Smooth muscle cell (in vitro differentiated cells): ENCODE data around the gene TMEFF2. TPM values are rescaled to one million over a fixed set of nuclear protein-coding genes. Genes with fewer than 3 reads are reported as not detected.

Source experiments
- DNase-seq: peaks from one replicate; lab custom pipeline; 2025; ENCODE audit not compliant: unreplicated experiment; lab: John Stamatoyannopoulos, UW
- H2AFZ ChIP-seq: fragments of 200-600 bp; sonication (generic); 2 replicates; pipeline ENCODE4 v1.6.0; 2016; ENCODE audit warnings: antibody characterized with exemption, low read depth, mild to moderate bottlenecking
- H3F3A ChIP-seq: fragments of 200-600 bp; sonication (generic); 2 replicates; pipeline ENCODE4 v1.6.0; 2017; ENCODE audit warnings: antibody characterized with exemption, low read depth
- H3K27ac ChIP-seq: fragments of 200-600 bp; sonication (generic); 2 replicates; pipeline ENCODE4 v1.5.1; 2016; ENCODE audit warnings: low read depth, mild to moderate bottlenecking
- H3K27me3 ChIP-seq: fragments of 200-600 bp; sonication (generic); 2 replicates; pipeline ENCODE4 v1.6.1; 2016; ENCODE audit warnings: low read depth, mild to moderate bottlenecking
- H3K36me3 ChIP-seq: fragments of 200-600 bp; sonication (generic); 2 replicates; pipeline ENCODE4 v1.5.1; 2016; ENCODE audit warnings: low read depth
- H3K4me1 ChIP-seq: fragments of 200-600 bp; sonication (generic); 2 replicates; pipeline ENCODE4 v1.5.1; 2016; ENCODE audit warnings: low read depth
- H3K4me2 ChIP-seq: fragments of 200-600 bp; sonication (generic); 2 replicates; pipeline ENCODE4 v1.6.0; 2016; ENCODE audit warnings: mild to moderate bottlenecking
- H3K4me3 ChIP-seq: fragments of 200-600 bp; sonication (generic); 2 replicates; pipeline ENCODE4 v1.5.1; 2016; ENCODE audit warnings: mild to moderate bottlenecking
- H3K79me2 ChIP-seq: fragments of 200-600 bp; sonication (generic); 2 replicates; pipeline ENCODE4 v1.6.0; 2016; ENCODE audit warnings: low read depth, mild to moderate bottlenecking
- H3K9ac ChIP-seq: fragments of 200-600 bp; sonication (generic); 2 replicates; pipeline ENCODE4 v1.6.0; 2016; ENCODE audit warnings: low read depth
- H3K9me3 ChIP-seq: fragments of 200-600 bp; sonication (generic); replicated peaks from 2 replicates; pipeline ENCODE4 v1.5.1; 2016; ENCODE audit warnings: low read depth
- H4K20me1 ChIP-seq: fragments of 200-600 bp; sonication (generic); 2 replicates; pipeline ENCODE4 v1.6.0; 2016; ENCODE audit warnings: low read depth
- CTCF ChIP-seq: fragments of 200-600 bp; sonication (generic); IDR thresholded peaks from 2 replicates; pipeline ENCODE4 v1.5.1; 2017; ENCODE audit warnings: borderline replicate concordance, mild to moderate bottlenecking, antibody characterized with exemption; ENCODE audit not compliant: insufficient read depth, poor library complexity, severe bottlenecking
- WGBS: methylation state at CpG from one replicate; pipeline ENCODE4 v1.1.7; 2016; ENCODE audit warnings: low lambda C conversion rate; 5-methylcytosine and 5-hydroxymethylcytosine counted together
- polyA plus RNA-seq: library from polyadenylated mRNA; unstranded; fragments of >200 nt; fragmentation: Nextera tagmentation; extraction: Ambion mirVana; gene quantifications from 2 replicates; pipeline ENCODE4 v1.2.1, GENCODE V29; 2016
- total RNA-seq: library from RNA; depleted of rRNA; stranded (reverse); fragments of >200 nt; gene quantifications from 2 replicates; pipeline ENCODE4 v1.2.3, GENCODE V29; 2014

TMEFF2 gene
- total and polyA plus RNA-seq, 2 experiments from 2014 or later, result not detected

DNA sequence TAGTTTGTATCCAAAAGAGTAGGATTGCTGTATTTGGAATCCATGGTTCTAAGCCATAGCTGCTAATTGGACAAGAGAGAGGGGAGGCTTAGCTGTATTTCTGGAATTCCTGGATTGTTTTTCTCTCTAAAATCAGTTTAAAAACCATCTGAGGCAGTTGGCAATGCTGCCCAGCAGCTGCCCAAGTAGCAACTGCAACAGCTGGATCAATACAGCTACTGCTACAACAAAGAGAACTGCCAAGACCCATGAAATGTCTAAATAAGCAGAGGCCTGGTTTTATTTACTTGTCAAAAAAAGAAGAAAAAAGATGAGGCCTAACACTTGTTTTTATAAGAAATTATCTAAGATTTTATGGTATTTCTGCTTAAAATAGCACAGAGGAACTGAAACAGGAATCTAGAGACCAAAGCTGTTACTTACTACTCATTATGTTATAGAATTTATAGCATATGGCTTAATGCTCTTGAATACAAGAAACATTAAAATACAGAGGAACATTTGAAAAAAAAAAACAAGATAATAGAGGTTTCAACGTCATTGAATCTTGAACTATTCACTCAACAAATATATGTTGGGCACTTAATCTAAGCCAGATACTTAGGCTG is 39.1 kb downstream of the TMEFF2 start:
- no peaks in the 10 kb centered on the region for H3K4me1 ChIP-seq
- H3K36me3 ChIP-seq, result no peaks in the 10 kb centered on the region
- no peak overlapping the region for H3K4me2 ChIP-seq
- no peaks in the 10 kb centered on the region for H3F3A ChIP-seq
- WGBS, result 82% methylated on average over 1 of the region's 1 CpG
- no peaks in the 10 kb centered on the region for H4K20me1 ChIP-seq
- DNase-seq, result no peak
- no peaks in the 10 kb centered on the region for H3K79me2 ChIP-seq
- H3K9ac ChIP-seq, result no peak overlapping the region
- no peak overlapping the region for H3K27ac ChIP-seq
- no peak overlapping the region for H3K4me3 ChIP-seq
- H2AFZ ChIP-seq, result no peak overlapping the region
- H3K27me3 ChIP-seq, result no peaks in the 10 kb centered on the region
- H3K9me3 ChIP-seq, result no peaks in the 10 kb centered on the region
- TF ChIP-seq CTCF, result no peak

GRCh38 chr2:192153561-192153960 is 41.2 kb downstream of the TMEFF2 start:
- H4K20me1 ChIP-seq, result no peaks in the 10 kb centered on the region
- no peaks in the 10 kb centered on the region for H3F3A ChIP-seq
- no peak overlapping the region for H3K4me2 ChIP-seq
- H3K27me3 ChIP-seq, result no peaks in the 10 kb centered on the region
- no peak for DNase-seq
- H3K79me2 ChIP-seq, result no peaks in the 10 kb centered on the region
- TF ChIP-seq CTCF, result no peak
- no peaks in the 10 kb centered on the region for H3K9me3 ChIP-seq
- no peak overlapping the region for H3K4me3 ChIP-seq
- 93% methylated on average over 4 of the region's 4 CpGs for WGBS
- no peak overlapping the region for H3K9ac ChIP-seq
- no peak overlapping the region for H2AFZ ChIP-seq
- H3K36me3 ChIP-seq, result no peaks in the 10 kb centered on the region
- peaks cover 4% of the 10 kb centered on the region for H3K4me1 ChIP-seq
- no peak overlapping the region for H3K27ac ChIP-seq

DNA sequence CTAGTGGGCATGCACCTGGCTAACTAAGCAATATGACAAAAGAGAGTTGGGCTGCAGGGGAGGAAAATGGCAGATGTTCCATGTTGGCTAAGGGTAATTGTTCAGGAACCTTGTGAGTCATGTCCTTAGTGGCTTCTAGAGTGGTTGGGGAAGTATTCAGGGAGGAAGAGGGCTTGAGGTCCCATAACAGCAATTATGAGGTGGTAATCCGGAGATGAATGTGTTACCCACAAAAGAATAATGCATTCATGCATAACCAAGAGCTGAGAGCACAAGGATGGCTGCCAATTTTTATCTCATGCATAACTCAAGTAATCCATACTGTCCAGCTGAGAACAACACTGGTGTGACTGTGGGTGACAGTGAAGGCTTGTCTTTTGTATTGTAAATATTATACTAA is 42.9 kb downstream of the TMEFF2 start:
- no peaks in the 10 kb centered on the region for H3K79me2 ChIP-seq
- H3F3A ChIP-seq, result no peaks in the 10 kb centered on the region
- DNase-seq, result no peak
- H3K9me3 ChIP-seq, result no peaks in the 10 kb centered on the region
- no peaks in the 10 kb centered on the region for H4K20me1 ChIP-seq
- no peak overlapping the region for H3K4me2 ChIP-seq
- WGBS, result 50% methylated on average over 1 of the region's 1 CpG
- H3K36me3 ChIP-seq, result no peaks in the 10 kb centered on the region
- no peak for TF ChIP-seq CTCF
- H3K27ac ChIP-seq, result no peak overlapping the region
- H3K27me3 ChIP-seq, result no peaks in the 10 kb centered on the region
- no peak overlapping the region for H2AFZ ChIP-seq
- H3K4me3 ChIP-seq, result no peak overlapping the region
- peaks cover 11% of the 10 kb centered on the region for H3K4me1 ChIP-seq
- no peak overlapping the region for H3K9ac ChIP-seq

- H3K4me3 ChIP-seq, result no peak overlapping the region
- H3K36me3 ChIP-seq, result no peaks in the 10 kb centered on the region
- H3K4me2 ChIP-seq, result no peak overlapping the region
- no peak overlapping the region for H3K9ac ChIP-seq
- no peaks in the 10 kb centered on the region for H3K9me3 ChIP-seq
- DNase-seq, result no peak
- no peaks in the 10 kb centered on the region for H4K20me1 ChIP-seq
- H3K27me3 ChIP-seq, result no peaks in the 10 kb centered on the region
- no peaks in the 10 kb centered on the region for H3K79me2 ChIP-seq
- no peaks in the 10 kb centered on the region for H3F3A ChIP-seq
- H3K4me1 ChIP-seq, result peaks cover 12% of the 10 kb centered on the region
- H2AFZ ChIP-seq, result no peak overlapping the region
- H3K27ac ChIP-seq, result no peak overlapping the region
- 99% methylated on average over 3 of the region's 3 CpGs for WGBS
- no peak for TF ChIP-seq CTCF
Measured at GRCh38 chr2:192150166-192150565, 44.6 kb downstream of the TMEFF2 start.
